GF-D8 (cell line): ENCODE results near the gene CPLANE1.
"Not testable (repeated sequence)": the region's sequence is repeated elsewhere in the genome, so short reads cannot be mapped to it uniquely, and the experiment has no call there.

Experiments
- DNase-seq: peaks from one replicate; lab custom pipeline; 2025; lab: John Stamatoyannopoulos, UW

CPLANE1 gene

GRCh38 chr5:37208883-37209797 is 40.0 kb downstream of the CPLANE1 start:
- no peak for DNase-seq

GRCh38 chr5:37207802-37208201 is 41.4 kb downstream of the CPLANE1 start:
- no peak for DNase-seq

GRCh38 chr5:37206736-37207135 is 42.4 kb downstream of the CPLANE1 start:
- no peak for DNase-seq

- DNase-seq: no peak
Measured at GRCh38 chr5:37198842-37199241, 50.3 kb downstream of the CPLANE1 start.

GRCh38 chr5:37198061-37198460 is 51.1 kb downstream of the CPLANE1 start:
- no peak for DNase-seq

- no peak for DNase-seq
Measured at GRCh38 chr5:37197340-37198050, 51.7 kb downstream of the CPLANE1 start.

- no peak for DNase-seq
Measured at GRCh38 chr5:37190592-37190991, 58.6 kb downstream of the CPLANE1 start.

- no peak for DNase-seq
Measured at GRCh38 chr5:37189355-37189754, 59.8 kb downstream of the CPLANE1 start.

GRCh38 chr5:37187465-37187977 is 61.7 kb downstream of the CPLANE1 start:
- DNase-seq: no peak

- no peak for DNase-seq
Measured at GRCh38 chr5:37184748-37185364, 64.3 kb downstream of the CPLANE1 start.

- no peak for DNase-seq
Measured at GRCh38 chr5:37182667-37183066, 66.5 kb downstream of the CPLANE1 start.

GRCh38 chr5:37174928-37175327 is 74.2 kb downstream of the CPLANE1 start:
- DNase-seq: no peak

- DNase-seq: no peak
Measured at GRCh38 chr5:37172957-37173356, 76.2 kb downstream of the CPLANE1 start.

- no peak for DNase-seq
Measured at GRCh38 chr5:37170856-37171255, 78.3 kb downstream of the CPLANE1 start.

- no peak for DNase-seq
Measured at GRCh38 chr5:37166197-37166596, 83.0 kb downstream of the CPLANE1 start.

- DNase-seq: no peak
Measured at GRCh38 chr5:37165761-37166160, 83.4 kb downstream of the CPLANE1 start.

- DNase-seq: no peak
Measured at GRCh38 chr5:37153661-37154060, 95.5 kb downstream of the CPLANE1 start.

- DNase-seq: no peak
Measured at GRCh38 chr5:37146896-37147295, 102.3 kb downstream of the CPLANE1 start.

GRCh38 chr5:37136694-37137093 is 112.5 kb downstream of the CPLANE1 start:
- DNase-seq: no peak

GRCh38 chr5:37135312-37135711 is 113.9 kb downstream of the CPLANE1 start:
- DNase-seq: not testable (repeated sequence)

- no peak for DNase-seq
Measured at GRCh38 chr5:37133939-37134338, 115.2 kb downstream of the CPLANE1 start.

- no peak for DNase-seq
Measured at GRCh38 chr5:37132646-37133045, 116.5 kb downstream of the CPLANE1 start.

- DNase-seq: no peak
Measured at GRCh38 chr5:37121465-37121864, 127.7 kb downstream of the CPLANE1 start.
